DMS79 (cell line): ENCODE results near the gene PHF21A.

Experiments
- DNase-seq: peaks from one replicate; lab custom pipeline; 2025; lab: John Stamatoyannopoulos, UW

PHF21A gene

GRCh38 chr11:46075928-46076327 is 45.3 kb downstream of the PHF21A start:
- DNase-seq = no peak

GRCh38 chr11:46075168-46075567 is 46.1 kb downstream of the PHF21A start:
- no peak for DNase-seq

- DNase-seq = no peak
Observed at GRCh38 chr11:46073632-46074031, 47.6 kb downstream of the PHF21A start.

GRCh38 chr11:46072172-46072964 is 48.9 kb downstream of the PHF21A start:
- DNase-seq = no peak

- no peak for DNase-seq
Observed at GRCh38 chr11:46071091-46071490, 50.2 kb downstream of the PHF21A start.

- no peak for DNase-seq
Observed at GRCh38 chr11:46069595-46069994, 51.7 kb downstream of the PHF21A start.

GRCh38 chr11:46066335-46066734 is 54.9 kb downstream of the PHF21A start:
- peak; percentile 6 for DNase-seq

- DNase-seq = no peak
Observed at GRCh38 chr11:46065681-46066080, 55.6 kb downstream of the PHF21A start.

- DNase-seq = no peak
Observed at GRCh38 chr11:46064221-46064620, 57.0 kb downstream of the PHF21A start.

GRCh38 chr11:46063138-46063537 is 58.1 kb downstream of the PHF21A start:
- DNase-seq = no peak

- no peak for DNase-seq
Observed at GRCh38 chr11:46060013-46060412, 61.2 kb downstream of the PHF21A start.

- no peak for DNase-seq
Observed at GRCh38 chr11:46057489-46057888, 63.8 kb downstream of the PHF21A start.

GRCh38 chr11:46055371-46055770 is 65.9 kb downstream of the PHF21A start:
- no peak for DNase-seq

GRCh38 chr11:46051102-46051501 is 70.2 kb downstream of the PHF21A start:
- no peak for DNase-seq

GRCh38 chr11:46050662-46051061 is 70.6 kb downstream of the PHF21A start:
- no peak for DNase-seq

- DNase-seq = no peak
Observed at GRCh38 chr11:46050003-46050461, 71.2 kb downstream of the PHF21A start.

- DNase-seq = no peak
Observed at GRCh38 chr11:46049325-46049897, 71.8 kb downstream of the PHF21A start.

GRCh38 chr11:46048198-46048597 is 73.1 kb downstream of the PHF21A start:
- no peak for DNase-seq

GRCh38 chr11:46047520-46047919 is 73.7 kb downstream of the PHF21A start:
- no peak for DNase-seq

GRCh38 chr11:46045811-46046210 is 75.4 kb downstream of the PHF21A start:
- DNase-seq = no peak

- no peak for DNase-seq
Observed at GRCh38 chr11:46044601-46045000, 76.7 kb downstream of the PHF21A start.

GRCh38 chr11:46039990-46040389 is 81.3 kb downstream of the PHF21A start:
- no peak for DNase-seq

GRCh38 chr11:46038529-46038928 is 82.7 kb downstream of the PHF21A start:
- DNase-seq = no peak

- no peak for DNase-seq
Observed at GRCh38 chr11:46036969-46037368, 84.3 kb downstream of the PHF21A start.
